ENCODE results near the gene PEX11G. TPM values are rescaled to one million over a fixed set of nuclear protein-coding genes. Genes with fewer than 3 reads are reported as not detected.

Gene PEX11G
- total and polyA plus RNA-seq, 2 experiments from 2014 or later = 6.2 to 10.6 TPM

DNA sequence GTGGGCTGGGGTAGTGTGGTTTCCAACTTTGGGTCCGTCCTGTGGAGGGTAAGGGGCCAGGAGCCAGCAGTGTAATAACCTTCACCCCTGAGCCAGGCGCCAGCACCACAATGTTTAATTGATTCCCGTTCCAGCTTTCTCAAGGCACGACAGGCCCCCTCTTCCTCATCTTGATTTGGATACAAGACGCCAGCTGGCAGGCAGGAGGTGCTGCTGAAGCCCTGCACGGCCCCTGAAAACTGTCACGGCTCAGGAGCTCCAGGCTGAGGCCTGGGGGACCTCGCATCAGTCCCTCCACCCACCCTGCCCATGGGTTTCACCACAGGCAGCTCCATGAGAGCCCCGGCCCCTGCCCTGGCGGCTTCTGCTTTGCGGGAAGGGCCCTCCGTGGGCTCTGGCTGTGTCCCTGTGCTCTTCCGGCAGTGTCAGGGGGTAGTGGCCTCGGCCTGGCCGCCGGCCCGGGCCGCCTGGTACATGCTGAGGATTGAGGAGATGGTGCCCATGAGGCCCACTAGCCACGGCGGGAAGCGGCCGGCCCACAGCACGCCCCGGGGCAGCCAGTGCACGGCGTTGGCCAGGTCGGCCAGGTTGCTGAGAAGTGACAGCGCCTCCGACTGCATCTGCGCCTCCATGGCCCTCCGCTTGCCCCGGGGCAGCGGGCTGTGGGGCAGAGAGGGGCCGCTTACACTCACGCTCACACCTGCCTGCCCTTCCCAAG, 11.9 kb downstream of the PEX11G start:
- WGBS (ENCODE audit: low lambda C conversion rate, missing lambda C conversion rate) = 94% methylated on average over 35 of the region's 35 CpGs
- no peak overlapping the region for H2AFZ ChIP-seq
- H3K36me3 ChIP-seq (replicated peaks; ENCODE audit: insufficient read depth, low read depth) = no peaks in the 10 kb centered on the region
- H4K20me1 ChIP-seq (ENCODE audit: insufficient read depth, poor library complexity, severe bottlenecking) = no peaks in the 10 kb centered on the region
- H3K27ac ChIP-seq = no peak overlapping the region
- peaks cover 9% of the 10 kb centered on the region for H3K4me1 ChIP-seq (ENCODE audit: insufficient read depth)
- no peak overlapping the region for H3K4me2 ChIP-seq
- no peak for TF ChIP-seq EZH2phosphoT487 (IDR thresholded peaks at IDR 0.05; ENCODE audit: low read depth, severe bottlenecking, unreplicated experiment)
- TF ChIP-seq, protein P1, sequence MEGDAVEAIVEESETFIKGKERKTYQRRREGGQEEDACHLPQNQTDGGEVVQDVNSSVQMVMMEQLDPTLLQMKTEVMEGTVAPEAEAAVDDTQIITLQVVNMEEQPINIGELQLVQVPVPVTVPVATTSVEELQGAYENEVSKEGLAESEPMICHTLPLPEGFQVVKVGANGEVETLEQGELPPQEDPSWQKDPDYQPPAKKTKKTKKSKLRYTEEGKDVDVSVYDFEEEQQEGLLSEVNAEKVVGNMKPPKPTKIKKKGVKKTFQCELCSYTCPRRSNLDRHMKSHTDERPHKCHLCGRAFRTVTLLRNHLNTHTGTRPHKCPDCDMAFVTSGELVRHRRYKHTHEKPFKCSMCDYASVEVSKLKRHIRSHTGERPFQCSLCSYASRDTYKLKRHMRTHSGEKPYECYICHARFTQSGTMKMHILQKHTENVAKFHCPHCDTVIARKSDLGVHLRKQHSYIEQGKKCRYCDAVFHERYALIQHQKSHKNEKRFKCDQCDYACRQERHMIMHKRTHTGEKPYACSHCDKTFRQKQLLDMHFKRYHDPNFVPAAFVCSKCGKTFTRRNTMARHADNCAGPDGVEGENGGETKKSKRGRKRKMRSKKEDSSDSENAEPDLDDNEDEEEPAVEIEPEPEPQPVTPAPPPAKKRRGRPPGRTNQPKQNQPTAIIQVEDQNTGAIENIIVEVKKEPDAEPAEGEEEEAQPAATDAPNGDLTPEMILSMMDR (IDR thresholded peaks at IDR 0.05; ENCODE audit: poor library complexity) = no peak
- TF ChIP-seq EZH2 (IDR thresholded peaks at IDR 0.05; ENCODE audit: borderline replicate concordance) = no peak
- H3K27me3 ChIP-seq = no peaks in the 10 kb centered on the region
- H3K9me2 ChIP-seq (replicated peaks; ENCODE audit: insufficient read depth) = no peaks in the 10 kb centered on the region
- H3K79me2 ChIP-seq = no peaks in the 10 kb centered on the region
- no peaks in the 10 kb centered on the region for H3K9me3 ChIP-seq (ENCODE audit: low read depth)
- no peak overlapping the region for H3K4me3 ChIP-seq
- DNase-seq (ENCODE audit: low spot score) = no peak

DNA sequence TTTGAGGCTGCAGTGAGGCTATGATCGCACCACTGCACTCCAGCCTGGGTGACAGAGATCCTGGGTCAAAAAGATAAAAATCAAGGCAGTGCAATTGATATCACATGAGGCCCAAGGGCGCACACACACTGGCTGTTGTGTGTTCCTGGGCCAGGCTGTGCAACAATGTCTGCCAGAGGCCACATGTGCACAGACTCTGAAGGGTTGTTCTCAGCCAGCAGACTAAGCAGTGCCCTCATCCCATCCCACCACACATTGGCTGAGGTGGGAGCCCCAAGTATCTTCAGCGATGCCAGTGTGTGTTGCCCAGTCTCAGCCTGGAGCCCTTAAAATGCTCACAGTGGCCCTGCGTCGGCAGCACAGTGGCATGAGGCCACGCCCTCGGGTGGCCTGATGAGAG, 12.6 kb downstream of the PEX11G start:
- peaks cover 9% of the 10 kb centered on the region for H3K4me1 ChIP-seq (ENCODE audit: insufficient read depth)
- no peaks in the 10 kb centered on the region for H3K36me3 ChIP-seq (replicated peaks; ENCODE audit: insufficient read depth, low read depth)
- H3K27ac ChIP-seq = no peak overlapping the region
- H3K4me2 ChIP-seq = no peak overlapping the region
- no peaks in the 10 kb centered on the region for H3K79me2 ChIP-seq
- no peak overlapping the region for H3K4me3 ChIP-seq
- no peaks in the 10 kb centered on the region for H4K20me1 ChIP-seq (ENCODE audit: insufficient read depth, poor library complexity, severe bottlenecking)
- WGBS (ENCODE audit: low lambda C conversion rate, missing lambda C conversion rate) = 94% methylated on average over 7 of the region's 7 CpGs
- H3K9me3 ChIP-seq (ENCODE audit: low read depth) = no peaks in the 10 kb centered on the region
- no peak for TF ChIP-seq EZH2 (IDR thresholded peaks at IDR 0.05; ENCODE audit: borderline replicate concordance)
- TF ChIP-seq EZH2phosphoT487 (IDR thresholded peaks at IDR 0.05; ENCODE audit: low read depth, severe bottlenecking, unreplicated experiment) = no peak
- TF ChIP-seq, protein P1 (IDR thresholded peaks at IDR 0.05; ENCODE audit: poor library complexity) = no peak
- H2AFZ ChIP-seq = no peak overlapping the region
- no peak for DNase-seq (ENCODE audit: low spot score)
- no peaks in the 10 kb centered on the region for H3K27me3 ChIP-seq
- no peaks in the 10 kb centered on the region for H3K9me2 ChIP-seq (replicated peaks; ENCODE audit: insufficient read depth)

DNA sequence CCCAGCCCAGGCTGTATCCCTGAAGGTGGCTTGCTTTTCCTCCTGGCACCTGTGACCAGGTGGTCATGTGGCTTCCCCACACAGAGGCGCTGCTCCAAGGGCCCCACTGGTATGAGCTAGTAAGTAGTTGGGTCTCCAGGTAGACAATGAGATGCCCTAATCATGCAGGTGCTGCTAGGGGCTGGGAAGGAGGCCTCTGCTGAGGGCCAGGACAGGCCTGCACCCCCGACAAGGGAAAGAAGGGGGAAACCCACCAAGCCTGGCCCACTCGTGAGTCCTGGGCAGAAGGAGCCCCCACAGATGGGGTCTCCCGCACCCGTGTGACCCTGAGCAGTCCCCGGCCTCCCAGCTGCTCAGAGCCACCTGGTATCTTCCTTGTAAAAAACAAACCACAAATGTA, 13.2 kb downstream of the PEX11G start:
- TF ChIP-seq, protein P1 (IDR thresholded peaks at IDR 0.05; ENCODE audit: poor library complexity) = no peak
- TF ChIP-seq EZH2 (IDR thresholded peaks at IDR 0.05; ENCODE audit: borderline replicate concordance) = no peak
- TF ChIP-seq EZH2phosphoT487 (IDR thresholded peaks at IDR 0.05; ENCODE audit: low read depth, severe bottlenecking, unreplicated experiment) = no peak
- Histone ChIP-seq H2AFZ (no peak overlapping the region), H3K36me3 (replicated peaks; ENCODE audit: insufficient read depth, low read depth) (no peaks in the 10 kb centered on the region), H3K27me3 (no peaks in the 10 kb centered on the region), H3K9me3 (ENCODE audit: low read depth) (no peaks in the 10 kb centered on the region), H3K4me1 (ENCODE audit: insufficient read depth) (peaks cover 6% of the 10 kb centered on the region), H3K4me2 (no peak overlapping the region), H4K20me1 (ENCODE audit: insufficient read depth, poor library complexity, severe bottlenecking) (no peaks in the 10 kb centered on the region), H3K27ac (no peak overlapping the region), H3K9me2 (replicated peaks; ENCODE audit: insufficient read depth) (no peaks in the 10 kb centered on the region), H3K4me3 (no peak overlapping the region), H3K79me2 (no peaks in the 10 kb centered on the region)
- 88% methylated on average over 6 of the region's 6 CpGs for WGBS (ENCODE audit: low lambda C conversion rate, missing lambda C conversion rate)
- DNase-seq (ENCODE audit: low spot score) = no peak
